WTC11 (cell line): ENCODE results near the gene SSH2. TPM values are rescaled to one million over a fixed set of nuclear protein-coding genes. Genes with fewer than 3 reads are reported as not detected.

ENCODE experiments used
- ATAC-seq: fragments of 200-7000 bp; cut with Tn5 transposase; 2 replicates; pipeline ENCODE4 v1.10.0; 2021; ENCODE audit warnings: mild to moderate bottlenecking, moderate library complexity
- CTCF ChIA-PET: fragments of 300-600 bp; sonication (Branson Sonifier 250); formaldehyde crosslinking; loops from one replicate; lab custom pipeline; 2021; ENCODE audit warnings: antibody characterized with exemption; lab: Charles Lee
- POLR2A ChIA-PET: fragments of 350-600 bp; sonication (Branson Sonifier 250); formaldehyde crosslinking; loops from one replicate; lab custom pipeline; 2021; ENCODE audit warnings: antibody characterized with exemption; lab: Charles Lee
- DNase-seq: peaks from one replicate; pipeline ENCODE4 v3.0.0; 2021; ENCODE audit warnings: low spot score
- H3K27ac Mint-ChIP-seq: 2 replicates; pipeline ENCODE4 v1.8.0; 2021; ENCODE audit warnings: mixed read lengths
- H3K27me3 Mint-ChIP-seq: 2 replicates; pipeline ENCODE4 v1.8.0; 2021; ENCODE audit warnings: low read depth, mild to moderate bottlenecking, moderate library complexity, mixed read lengths
- H3K36me3 Mint-ChIP-seq: 2 replicates; pipeline ENCODE4 v1.8.0; 2021; ENCODE audit warnings: mixed read lengths
- H3K4me1 Mint-ChIP-seq: 2 replicates; pipeline ENCODE4 v1.8.0; 2022; ENCODE audit warnings: mixed read lengths
- H3K4me3 Mint-ChIP-seq: 2 replicates; pipeline ENCODE4 v1.8.0; 2021; ENCODE audit warnings: mild to moderate bottlenecking, moderate library complexity, mixed read lengths
- H3K9me3 Mint-ChIP-seq: 2 replicates; pipeline ENCODE4 v1.8.0; 2021; ENCODE audit warnings: mixed read lengths
- E2F1 ChIP-seq: sonication (generic); formaldehyde crosslinking; IDR thresholded peaks from 2 replicates; pipeline ENCODE4 v1.8.0; 2022; ENCODE audit warnings: mild to moderate bottlenecking, missing genetic modification reagents
- ELF4 ChIP-seq: sonication (generic); formaldehyde crosslinking; IDR thresholded peaks from 2 replicates; pipeline ENCODE4 v1.8.1; 2022; ENCODE audit warnings: low read depth, mild to moderate bottlenecking, moderate library complexity, missing genetic modification reagents
- FOXP1 ChIP-seq: sonication (generic); formaldehyde crosslinking; IDR thresholded peaks from 2 replicates; pipeline ENCODE4 v1.8.0; 2022; ENCODE audit warnings: missing genetic modification reagents, mild to moderate bottlenecking, moderate library complexity, borderline replicate concordance
- GRHL2 ChIP-seq: fragments of 250-450 bp; sonication (Bioruptor Pico); IDR thresholded peaks from 2 replicates; pipeline ENCODE4 v1.8.0; 2022; ENCODE audit warnings: mild to moderate bottlenecking, moderate library complexity; ENCODE audit not compliant: insufficient replicate concordance, severe bottlenecking
- IRF1 ChIP-seq: sonication (generic); formaldehyde crosslinking; IDR thresholded peaks from 2 replicates; pipeline ENCODE4 v1.8.0; 2023; ENCODE audit warnings: missing genetic modification reagents
- MXD4 ChIP-seq: fragments of 250-450 bp; sonication (Bioruptor Pico); IDR thresholded peaks from 2 replicates; pipeline ENCODE4 v1.8.0; 2021; ENCODE audit warnings: mild to moderate bottlenecking, moderate library complexity, borderline replicate concordance
- NFYB ChIP-seq: sonication (generic); formaldehyde crosslinking; conservative IDR thresholded peaks from 2 replicates; pipeline ENCODE4 v1.8.0; 2022; ENCODE audit warnings: low read depth, missing genetic modification reagents
- NR3C1 ChIP-seq: sonication (generic); formaldehyde crosslinking; conservative IDR thresholded peaks from 2 replicates; pipeline ENCODE4 v1.8.1; 2023; ENCODE audit warnings: low read depth, mild to moderate bottlenecking, missing genetic modification reagents
- PRDM15 ChIP-seq: sonication (generic); formaldehyde crosslinking; IDR thresholded peaks from 2 replicates; pipeline ENCODE4 v1.8.0; 2022; ENCODE audit warnings: missing genetic modification reagents
- SMAD3 ChIP-seq: sonication (generic); formaldehyde crosslinking; IDR thresholded peaks from 2 replicates; pipeline ENCODE4 v1.8.0; 2022; ENCODE audit warnings: missing genetic modification reagents, mild to moderate bottlenecking, borderline replicate concordance
- SMAD4 ChIP-seq: sonication (generic); formaldehyde crosslinking; IDR thresholded peaks from 2 replicates; pipeline ENCODE4 v1.8.0; 2022; ENCODE audit warnings: mild to moderate bottlenecking, missing genetic modification reagents
- SP1 ChIP-seq: sonication (generic); formaldehyde crosslinking; conservative IDR thresholded peaks from 2 replicates; pipeline ENCODE4 v1.8.1; 2022; ENCODE audit warnings: missing genetic modification reagents
- TEAD4 ChIP-seq: sonication (generic); formaldehyde crosslinking; IDR thresholded peaks from 2 replicates; pipeline ENCODE4 v1.8.0; 2022; ENCODE audit warnings: mild to moderate bottlenecking, missing genetic modification reagents
- USF2 ChIP-seq: sonication (generic); formaldehyde crosslinking; IDR thresholded peaks from 2 replicates; pipeline ENCODE4 v1.8.1; 2023; ENCODE audit warnings: mild to moderate bottlenecking, missing genetic modification reagents, moderate library complexity
- ZNF317 ChIP-seq: sonication (generic); formaldehyde crosslinking; IDR thresholded peaks from 2 replicates; pipeline ENCODE4 v1.8.1; 2023; ENCODE audit warnings: low read depth, mild to moderate bottlenecking, moderate library complexity, missing genetic modification reagents, borderline replicate concordance
- ZNF396 ChIP-seq: fragments of 250-450 bp; sonication (Bioruptor Pico); IDR thresholded peaks from 2 replicates; pipeline ENCODE4 v1.8.0; 2021; ENCODE audit warnings: mild to moderate bottlenecking, moderate library complexity, borderline replicate concordance
- ZSCAN18 ChIP-seq: fragments of 250-450 bp; sonication (Bioruptor Pico); IDR thresholded peaks from 2 replicates; pipeline ENCODE4 v2.1.2; 2022; ENCODE audit warnings: mild to moderate bottlenecking, moderate library complexity
- total RNA-seq: library from RNA; stranded (reverse); gene quantifications from 3 replicates; pipeline ENCODE4 v1.2.3, GENCODE V29; 2021
- TF ChIP-seq, protein P1 (sequence below): sonication (generic); formaldehyde crosslinking; IDR thresholded peaks from 2 replicates; pipeline ENCODE4 v1.8.1; 2022; ENCODE audit warnings: low read depth, missing genetic modification reagents, borderline replicate concordance
- TF ChIP-seq, protein P2 (sequence below): sonication (generic); formaldehyde crosslinking; IDR thresholded peaks from 2 replicates; pipeline ENCODE4 v1.8.1; 2023; ENCODE audit warnings: mild to moderate bottlenecking, missing genetic modification reagents
- TF ChIP-seq, protein P3 (sequence below): sonication (generic); formaldehyde crosslinking; IDR thresholded peaks from 2 replicates; pipeline ENCODE4 v1.8.1; 2023; ENCODE audit warnings: mild to moderate bottlenecking, missing genetic modification reagents, borderline replicate concordance

The SSH2 gene
- total RNA-seq, 1 experiment from 2014 or later = 14.3 TPM

DNA sequence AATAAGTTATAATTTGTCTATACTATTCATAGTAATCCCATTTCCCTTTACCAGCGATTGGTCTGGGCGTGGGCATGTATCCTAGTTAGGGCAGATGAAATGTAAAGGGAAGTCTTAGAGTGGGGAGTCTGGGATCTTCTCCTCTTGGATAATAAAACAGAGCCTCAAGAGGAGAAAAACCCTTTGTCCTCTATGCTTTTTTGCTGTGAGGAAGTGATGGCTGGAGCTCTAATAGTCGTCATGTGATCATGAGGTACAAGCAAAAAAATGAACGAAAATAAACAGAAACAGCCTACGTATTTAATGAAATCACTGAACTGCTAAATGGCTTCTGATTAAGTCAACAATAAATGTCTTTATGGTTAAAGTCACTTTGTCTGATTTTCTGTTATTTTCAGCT, 38.2 kb upstream of the SSH2 start:
- H3K27ac Mint-ChIP-seq = no peak overlapping the region
- POLR2A ChIA-PET = no interaction called here
- no peak overlapping the region for H3K4me3 Mint-ChIP-seq
- H3K9me3 Mint-ChIP-seq = peaks cover 14% of the 10 kb centered on the region
- no peaks in the 10 kb centered on the region for H3K4me1 Mint-ChIP-seq
- ATAC-seq (no peak), DNase-seq (no peak)
- H3K27me3 Mint-ChIP-seq = no peaks in the 10 kb centered on the region; the same call in 1 of the 2 replicates
- TF ChIP-seq, protein P1, sequence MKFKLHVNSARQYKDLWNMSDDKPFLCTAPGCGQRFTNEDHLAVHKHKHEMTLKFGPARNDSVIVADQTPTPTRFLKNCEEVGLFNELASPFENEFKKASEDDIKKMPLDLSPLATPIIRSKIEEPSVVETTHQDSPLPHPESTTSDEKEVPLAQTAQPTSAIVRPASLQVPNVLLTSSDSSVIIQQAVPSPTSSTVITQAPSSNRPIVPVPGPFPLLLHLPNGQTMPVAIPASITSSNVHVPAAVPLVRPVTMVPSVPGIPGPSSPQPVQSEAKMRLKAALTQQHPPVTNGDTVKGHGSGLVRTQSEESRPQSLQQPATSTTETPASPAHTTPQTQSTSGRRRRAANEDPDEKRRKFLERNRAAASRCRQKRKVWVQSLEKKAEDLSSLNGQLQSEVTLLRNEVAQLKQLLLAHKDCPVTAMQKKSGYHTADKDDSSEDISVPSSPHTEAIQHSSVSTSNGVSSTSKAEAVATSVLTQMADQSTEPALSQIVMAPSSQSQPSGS (CRISPR knock-in tag) = no peak
- TF ChIP-seq, protein P2, sequence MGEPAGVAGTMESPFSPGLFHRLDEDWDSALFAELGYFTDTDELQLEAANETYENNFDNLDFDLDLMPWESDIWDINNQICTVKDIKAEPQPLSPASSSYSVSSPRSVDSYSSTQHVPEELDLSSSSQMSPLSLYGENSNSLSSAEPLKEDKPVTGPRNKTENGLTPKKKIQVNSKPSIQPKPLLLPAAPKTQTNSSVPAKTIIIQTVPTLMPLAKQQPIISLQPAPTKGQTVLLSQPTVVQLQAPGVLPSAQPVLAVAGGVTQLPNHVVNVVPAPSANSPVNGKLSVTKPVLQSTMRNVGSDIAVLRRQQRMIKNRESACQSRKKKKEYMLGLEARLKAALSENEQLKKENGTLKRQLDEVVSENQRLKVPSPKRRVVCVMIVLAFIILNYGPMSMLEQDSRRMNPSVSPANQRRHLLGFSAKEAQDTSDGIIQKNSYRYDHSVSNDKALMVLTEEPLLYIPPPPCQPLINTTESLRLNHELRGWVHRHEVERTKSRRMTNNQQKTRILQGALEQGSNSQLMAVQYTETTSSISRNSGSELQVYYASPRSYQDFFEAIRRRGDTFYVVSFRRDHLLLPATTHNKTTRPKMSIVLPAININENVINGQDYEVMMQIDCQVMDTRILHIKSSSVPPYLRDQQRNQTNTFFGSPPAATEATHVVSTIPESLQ (CRISPR knock-in tag) = no peak
- no peak for TF ChIP-seq FOXP1 (CRISPR knock-in tag)
- no peak for TF ChIP-seq NFYB (CRISPR knock-in tag)
- TF ChIP-seq SMAD3 = no peak
- no peak for TF ChIP-seq TEAD4 (CRISPR knock-in tag)
- no peak for TF ChIP-seq GRHL2 (CRISPR knock-in tag)
- TF ChIP-seq USF2 (CRISPR knock-in tag) = no peak
- TF ChIP-seq ELF4 (CRISPR knock-in tag) = no peak
- TF ChIP-seq MXD4 = no peak
- no peak for TF ChIP-seq IRF1 (CRISPR knock-in tag)
- TF ChIP-seq SMAD4 (CRISPR knock-in tag) = no peak
- no peak for TF ChIP-seq E2F1 (CRISPR knock-in tag)
- TF ChIP-seq ZNF317 = no peak
- TF ChIP-seq NR3C1 (CRISPR knock-in tag) = no peak
- TF ChIP-seq ZNF396 (CRISPR knock-in tag) = no peak
- CTCF ChIA-PET = interaction anchor here (1.4 kb wide), 1 partner anchor 37 kb away, joined by 3 read pairs; no protein-coding TSS in a partner anchor
- H3K36me3 Mint-ChIP-seq = no peaks in the 10 kb centered on the region

GRCh38 chr17:29962656-29963055, 32.6 kb upstream of the SSH2 start:
- Mint-ChIP-seq H3K4me3 (no peak overlapping the region), H3K27ac (no peak overlapping the region), H3K4me1 (peaks cover 10% of the 10 kb centered on the region), H3K9me3 (peaks cover 29% of the 10 kb centered on the region), H3K36me3 (peaks cover 3% of the 10 kb centered on the region), H3K27me3 (no peaks in the 10 kb centered on the region; the same call in 1 of the 2 replicates)
- ChIA-PET CTCF (interaction anchor here (0.8 to 1.0 kb wide), 2 partner anchors 32 to 131 kb away, joined by 5 read pairs; no protein-coding TSS in a partner anchor), POLR2A (interaction anchor here (0.6 kb wide), 1 partner anchor 55 kb away, joined by 3 read pairs; no protein-coding TSS in a partner anchor)
- DNase-seq = no peak
- no peak for ATAC-seq
- TF ChIP-seq PRDM15 (CRISPR knock-in tag) (no peak), SP1 (CRISPR knock-in tag) (no peak), ZSCAN18 (CRISPR knock-in tag) (no peak)
- TF ChIP-seq, protein P3, sequence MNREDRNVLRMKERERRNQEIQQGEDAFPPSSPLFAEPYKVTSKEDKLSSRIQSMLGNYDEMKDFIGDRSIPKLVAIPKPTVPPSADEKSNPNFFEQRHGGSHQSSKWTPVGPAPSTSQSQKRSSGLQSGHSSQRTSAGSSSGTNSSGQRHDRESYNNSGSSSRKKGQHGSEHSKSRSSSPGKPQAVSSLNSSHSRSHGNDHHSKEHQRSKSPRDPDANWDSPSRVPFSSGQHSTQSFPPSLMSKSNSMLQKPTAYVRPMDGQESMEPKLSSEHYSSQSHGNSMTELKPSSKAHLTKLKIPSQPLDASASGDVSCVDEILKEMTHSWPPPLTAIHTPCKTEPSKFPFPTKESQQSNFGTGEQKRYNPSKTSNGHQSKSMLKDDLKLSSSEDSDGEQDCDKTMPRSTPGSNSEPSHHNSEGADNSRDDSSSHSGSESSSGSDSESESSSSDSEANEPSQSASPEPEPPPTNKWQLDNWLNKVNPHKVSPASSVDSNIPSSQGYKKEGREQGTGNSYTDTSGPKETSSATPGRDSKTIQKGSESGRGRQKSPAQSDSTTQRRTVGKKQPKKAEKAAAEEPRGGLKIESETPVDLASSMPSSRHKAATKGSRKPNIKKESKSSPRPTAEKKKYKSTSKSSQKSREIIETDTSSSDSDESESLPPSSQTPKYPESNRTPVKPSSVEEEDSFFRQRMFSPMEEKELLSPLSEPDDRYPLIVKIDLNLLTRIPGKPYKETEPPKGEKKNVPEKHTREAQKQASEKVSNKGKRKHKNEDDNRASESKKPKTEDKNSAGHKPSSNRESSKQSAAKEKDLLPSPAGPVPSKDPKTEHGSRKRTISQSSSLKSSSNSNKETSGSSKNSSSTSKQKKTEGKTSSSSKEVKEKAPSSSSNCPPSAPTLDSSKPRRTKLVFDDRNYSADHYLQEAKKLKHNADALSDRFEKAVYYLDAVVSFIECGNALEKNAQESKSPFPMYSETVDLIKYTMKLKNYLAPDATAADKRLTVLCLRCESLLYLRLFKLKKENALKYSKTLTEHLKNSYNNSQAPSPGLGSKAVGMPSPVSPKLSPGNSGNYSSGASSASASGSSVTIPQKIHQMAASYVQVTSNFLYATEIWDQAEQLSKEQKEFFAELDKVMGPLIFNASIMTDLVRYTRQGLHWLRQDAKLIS (CRISPR knock-in tag) = no peak
